ENCODE measurements around the gene GPR152. TPM values are rescaled to one million over a fixed set of nuclear protein-coding genes. Genes with fewer than 3 reads are reported as not detected.
"Not testable (repeated sequence)": the region's sequence is repeated elsewhere in the genome, so short reads cannot be mapped to it uniquely, and the experiment has no call there.

Gene GPR152
- total RNA-seq, 4 donors from 2014 or later = not detected

DNA sequence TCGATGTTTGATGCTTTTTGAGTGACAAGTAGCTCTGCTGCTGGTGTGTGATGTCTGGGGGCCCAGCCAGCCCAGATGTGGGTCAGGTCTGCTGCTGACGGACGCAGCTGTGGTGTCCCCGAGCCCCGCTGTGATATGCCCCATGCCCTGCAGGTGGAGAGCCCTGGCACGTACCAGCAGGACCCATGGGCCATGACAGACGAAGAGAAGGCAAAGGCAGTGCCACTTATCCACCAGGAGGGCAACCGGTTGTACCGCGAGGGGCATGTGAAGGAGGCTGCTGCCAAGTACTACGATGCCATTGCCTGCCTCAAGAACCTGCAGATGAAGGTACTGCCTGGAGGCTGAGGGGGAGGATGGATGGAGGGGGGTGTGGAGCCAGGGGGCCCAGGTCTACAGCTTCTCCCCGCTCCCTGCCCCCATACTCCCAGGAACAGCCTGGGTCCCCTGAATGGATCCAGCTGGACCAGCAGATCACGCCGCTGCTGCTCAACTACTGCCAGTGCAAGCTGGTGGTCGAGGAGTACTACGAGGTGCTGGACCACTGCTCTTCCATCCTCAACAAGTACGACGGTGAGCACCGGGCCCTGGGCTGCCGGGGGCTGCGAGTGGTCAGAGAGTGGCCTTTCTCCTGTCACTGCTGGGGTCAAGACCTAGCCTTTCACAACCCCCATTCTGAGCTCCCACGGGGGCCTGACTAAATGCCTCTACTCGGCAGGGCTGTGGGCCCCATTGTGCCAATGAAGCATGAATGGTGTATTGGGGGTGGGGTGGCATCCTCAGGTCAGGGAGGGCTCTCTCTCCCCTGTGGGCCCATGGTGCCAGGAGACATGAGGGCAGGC is 37.6 kb upstream of the GPR152 start:
- intact Hi-C loops (cut with DNase I; ENCODE audit: low total_unique reads) = no loop called here
- DNase-seq (ENCODE audit: low spot score in 2 of 2) = peak in 1 of 2 donors; percentile 68
- 85 to 89% methylated on average over 20 to 23 of the region's 23 CpGs for WGBS, 2 donors
- H3K4me3 ChIP-seq (ENCODE audit: low read depth, poor library complexity, severe bottlenecking) = no peak overlapping the region
- TF ChIP-seq POLR2A (IDR thresholded peaks at IDR 0.05) = no peak
- TF ChIP-seq, protein P1, sequence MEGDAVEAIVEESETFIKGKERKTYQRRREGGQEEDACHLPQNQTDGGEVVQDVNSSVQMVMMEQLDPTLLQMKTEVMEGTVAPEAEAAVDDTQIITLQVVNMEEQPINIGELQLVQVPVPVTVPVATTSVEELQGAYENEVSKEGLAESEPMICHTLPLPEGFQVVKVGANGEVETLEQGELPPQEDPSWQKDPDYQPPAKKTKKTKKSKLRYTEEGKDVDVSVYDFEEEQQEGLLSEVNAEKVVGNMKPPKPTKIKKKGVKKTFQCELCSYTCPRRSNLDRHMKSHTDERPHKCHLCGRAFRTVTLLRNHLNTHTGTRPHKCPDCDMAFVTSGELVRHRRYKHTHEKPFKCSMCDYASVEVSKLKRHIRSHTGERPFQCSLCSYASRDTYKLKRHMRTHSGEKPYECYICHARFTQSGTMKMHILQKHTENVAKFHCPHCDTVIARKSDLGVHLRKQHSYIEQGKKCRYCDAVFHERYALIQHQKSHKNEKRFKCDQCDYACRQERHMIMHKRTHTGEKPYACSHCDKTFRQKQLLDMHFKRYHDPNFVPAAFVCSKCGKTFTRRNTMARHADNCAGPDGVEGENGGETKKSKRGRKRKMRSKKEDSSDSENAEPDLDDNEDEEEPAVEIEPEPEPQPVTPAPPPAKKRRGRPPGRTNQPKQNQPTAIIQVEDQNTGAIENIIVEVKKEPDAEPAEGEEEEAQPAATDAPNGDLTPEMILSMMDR (IDR thresholded peaks at IDR 0.05) = no peak

- intact Hi-C loops (cut with DNase I; ENCODE audit: low total_unique reads) = no loop called here
- DNase-seq (ENCODE audit: low spot score in 2 of 2) = peak in 1 of 2 donors; percentile 80
- 81 to 85% methylated on average over 17 to 18 of the region's 25 CpGs for WGBS, 2 donors
- H3K4me3 ChIP-seq (ENCODE audit: low read depth, poor library complexity, severe bottlenecking) = no peak overlapping the region
- TF ChIP-seq, protein P1 (IDR thresholded peaks at IDR 0.05) = no peak
- no peak for TF ChIP-seq POLR2A (IDR thresholded peaks at IDR 0.05)
These were observed 36.8 kb upstream of the GPR152 start for GRCh38 chr11:67489203-67489884.

- TF ChIP-seq POLR2A (IDR thresholded peaks at IDR 0.05) = no peak
- TF ChIP-seq, protein P1 (IDR thresholded peaks at IDR 0.05) = no peak
- intact Hi-C loops (cut with DNase I; ENCODE audit: low total_unique reads) = no loop called here
- no peak overlapping the region for H3K4me3 ChIP-seq (ENCODE audit: low read depth, poor library complexity, severe bottlenecking)
- no peak for DNase-seq (ENCODE audit: low spot score in 2 of 2)
- 87 to 88% methylated on average over 19 to 20 of the region's 20 CpGs for WGBS, 2 donors
These were observed 34.1 kb upstream of the GPR152 start for GRCh38 chr11:67486481-67487195.

GRCh38 chr11:67485873-67486361 is 33.4 kb upstream of the GPR152 start:
- H3K4me3 ChIP-seq (ENCODE audit: low read depth, poor library complexity, severe bottlenecking); DNase-seq (ENCODE audit: low spot score in 2 of 2); intact Hi-C loops (cut with DNase I; ENCODE audit: low total_unique reads): not testable (repeated sequence)
- WGBS, 2 donors = 78% methylated on average over 7 of the region's 7 CpGs

- no peak for DNase-seq (ENCODE audit: low spot score in 2 of 2)
- intact Hi-C loops (cut with DNase I; ENCODE audit: low total_unique reads) = no loop called here
- no peak overlapping the region for H3K4me3 ChIP-seq (ENCODE audit: low read depth, poor library complexity, severe bottlenecking)
- 71 to 78% methylated on average over 11 of the region's 11 CpGs for WGBS, 2 donors
- TF ChIP-seq, protein P1 (IDR thresholded peaks at IDR 0.05) = no peak
- no peak for TF ChIP-seq POLR2A (IDR thresholded peaks at IDR 0.05)
These were observed 32.4 kb upstream of the GPR152 start for GRCh38 chr11:67484847-67485311.
